ENCODE results near the gene TENM4.

The TENM4 gene

GRCh38 chr11:79025622-79026021 is 415.2 kb downstream of the TENM4 start:
- Histone ChIP-seq H3K4me3 (ENCODE audit: low read length in 2 of 2) (no peak overlapping the region), H3K27me3 (ENCODE audit: control insufficient read depth in 3 of 3, insufficient read depth in 3 of 3, low read depth in 1 of 3, low read length in 3 of 3) (no peaks in the 10 kb centered on the region), H2BK5ac (ENCODE audit: low read length) (no peak overlapping the region), H3K9ac (ENCODE audit: low read depth, low read length, poor library complexity) (no peak overlapping the region), H2BK15ac (ENCODE audit: low read length) (no peak overlapping the region), H3K79me1 (ENCODE audit: low read depth, low read length) (no peaks in the 10 kb centered on the region), H4K8ac (ENCODE audit: low read depth, low read length) (no peak overlapping the region), H2BK120ac (ENCODE audit: low read depth, low read length) (no peak overlapping the region), H3K9me3 (replicated peaks in 1 of 2; ENCODE audit: control insufficient read depth in 2 of 2, insufficient read depth in 1 of 2, low read depth in 1 of 2, low read length in 2 of 2) (no peaks in the 10 kb centered on the region), H3K18ac (ENCODE audit: low read length) (no peak overlapping the region), H3K4me1 (ENCODE audit: control insufficient read depth in 2 of 2, insufficient read depth in 1 of 2, low read depth in 1 of 2, low read length in 2 of 2) (peaks cover 0 to 21% of the 10 kb centered on the region in 2 donors), H2BK12ac (ENCODE audit: low read length) (no peak overlapping the region), H2AK5ac (ENCODE audit: low read depth, low read length) (no peak overlapping the region), H2AFZ (ENCODE audit: low read length) (no peak overlapping the region), H3K14ac (ENCODE audit: low read length) (no peak overlapping the region), H3K27ac (replicated peaks; ENCODE audit: low read length) (peak overlapping the region; percentile 69), H3K4me2 (ENCODE audit: insufficient read depth, low read length, poor library complexity, severe bottlenecking) (no peak overlapping the region), H3K23ac (ENCODE audit: low read depth, low read length, poor library complexity) (no peak overlapping the region), H3K4ac (ENCODE audit: low read length) (no peak overlapping the region), H3K36me3 (replicated peaks in 1 of 2; ENCODE audit: control insufficient read depth in 2 of 2, insufficient read depth in 2 of 2, low read length in 2 of 2) (no peaks in the 10 kb centered on the region), H4K91ac (ENCODE audit: low read depth, low read length, poor library complexity) (no peak overlapping the region)
- WGBS, 2 donors (ENCODE audit: extremely low coverage in 2 of 2, insufficient read length in 2 of 2, insufficient replicate concordance in 1 of 2), result no CpG with 5 or more reads among the region's 5 CpGs
- DNase-seq (ENCODE audit: low spot score), result peak; percentile 75

GRCh38 chr11:79025097-79025496 is 415.7 kb downstream of the TENM4 start:
- Histone ChIP-seq H2BK15ac (ENCODE audit: low read length) (no peak overlapping the region), H2BK120ac (ENCODE audit: low read depth, low read length) (no peak overlapping the region), H3K27me3 (ENCODE audit: control insufficient read depth in 3 of 3, insufficient read depth in 3 of 3, low read depth in 1 of 3, low read length in 3 of 3) (no peaks in the 10 kb centered on the region), H4K8ac (ENCODE audit: low read depth, low read length) (no peak overlapping the region), H2BK5ac (ENCODE audit: low read length) (no peak overlapping the region), H3K14ac (ENCODE audit: low read length) (no peak overlapping the region), H3K4me1 (ENCODE audit: control insufficient read depth in 2 of 2, insufficient read depth in 1 of 2, low read depth in 1 of 2, low read length in 2 of 2) (peaks cover 0 to 22% of the 10 kb centered on the region in 2 donors), H3K9ac (ENCODE audit: low read depth, low read length, poor library complexity) (no peak overlapping the region), H2AK5ac (ENCODE audit: low read depth, low read length) (no peak overlapping the region), H3K4me3 (ENCODE audit: low read length in 2 of 2) (no peak overlapping the region), H4K91ac (ENCODE audit: low read depth, low read length, poor library complexity) (no peak overlapping the region), H3K9me3 (replicated peaks in 1 of 2; ENCODE audit: control insufficient read depth in 2 of 2, insufficient read depth in 1 of 2, low read depth in 1 of 2, low read length in 2 of 2) (no peaks in the 10 kb centered on the region), H3K18ac (ENCODE audit: low read length) (no peak overlapping the region), H2BK12ac (ENCODE audit: low read length) (no peak overlapping the region), H2AFZ (ENCODE audit: low read length) (no peak overlapping the region), H3K79me1 (ENCODE audit: low read depth, low read length) (no peaks in the 10 kb centered on the region), H3K23ac (ENCODE audit: low read depth, low read length, poor library complexity) (no peak overlapping the region), H3K36me3 (replicated peaks in 1 of 2; ENCODE audit: control insufficient read depth in 2 of 2, insufficient read depth in 2 of 2, low read length in 2 of 2) (no peaks in the 10 kb centered on the region), H3K27ac (replicated peaks; ENCODE audit: low read length) (peak overlapping the region; percentile 9), H3K4ac (ENCODE audit: low read length) (no peak overlapping the region), H3K4me2 (ENCODE audit: insufficient read depth, low read length, poor library complexity, severe bottlenecking) (no peak overlapping the region)
- WGBS, 2 donors (ENCODE audit: extremely low coverage in 2 of 2, insufficient read length in 2 of 2, insufficient replicate concordance in 1 of 2), result no CpG with 5 or more reads among the region's 3 CpGs
- no peak for DNase-seq (ENCODE audit: low spot score)

GRCh38 chr11:79022265-79022664 is 418.6 kb downstream of the TENM4 start:
- no peak overlapping the region for H2BK12ac ChIP-seq (ENCODE audit: low read length)
- H4K8ac ChIP-seq (ENCODE audit: low read depth, low read length), result no peak overlapping the region
- H3K9ac ChIP-seq (ENCODE audit: low read depth, low read length, poor library complexity), result no peak overlapping the region
- H3K36me3 ChIP-seq (replicated peaks in 1 of 2; ENCODE audit: control insufficient read depth in 2 of 2, insufficient read depth in 2 of 2, low read length in 2 of 2), result no peaks in the 10 kb centered on the region
- H3K18ac ChIP-seq (ENCODE audit: low read length), result no peak overlapping the region
- H3K4me1 ChIP-seq (ENCODE audit: control insufficient read depth in 2 of 2, insufficient read depth in 1 of 2, low read depth in 1 of 2, low read length in 2 of 2), result peaks cover 0 to 24% of the 10 kb centered on the region in 2 donors
- H3K9me3 ChIP-seq (replicated peaks in 1 of 2; ENCODE audit: control insufficient read depth in 2 of 2, insufficient read depth in 1 of 2, low read depth in 1 of 2, low read length in 2 of 2), result no peaks in the 10 kb centered on the region
- no peak overlapping the region for H3K23ac ChIP-seq (ENCODE audit: low read depth, low read length, poor library complexity)
- H3K27me3 ChIP-seq (ENCODE audit: control insufficient read depth in 3 of 3, insufficient read depth in 3 of 3, low read depth in 1 of 3, low read length in 3 of 3), result no peaks in the 10 kb centered on the region
- no peak overlapping the region for H2AK5ac ChIP-seq (ENCODE audit: low read depth, low read length)
- H2BK5ac ChIP-seq (ENCODE audit: low read length), result no peak overlapping the region
- no peak overlapping the region for H2AFZ ChIP-seq (ENCODE audit: low read length)
- H3K4me2 ChIP-seq (ENCODE audit: insufficient read depth, low read length, poor library complexity, severe bottlenecking), result no peak overlapping the region
- DNase-seq (ENCODE audit: low spot score), result no peak
- no peak overlapping the region for H3K14ac ChIP-seq (ENCODE audit: low read length)
- no peak overlapping the region for H3K27ac ChIP-seq (replicated peaks; ENCODE audit: low read length)
- H2BK120ac ChIP-seq (ENCODE audit: low read depth, low read length), result no peak overlapping the region
- H4K91ac ChIP-seq (ENCODE audit: low read depth, low read length, poor library complexity), result no peak overlapping the region
- no CpG with 5 or more reads among the region's 5 CpGs for whole genome bisulfite sequencing, 2 donors (ENCODE audit: extremely low coverage in 2 of 2, insufficient read length in 2 of 2, insufficient replicate concordance in 1 of 2)
- no peaks in the 10 kb centered on the region for H3K79me1 ChIP-seq (ENCODE audit: low read depth, low read length)
- no peak overlapping the region for H2BK15ac ChIP-seq (ENCODE audit: low read length)
- H3K4ac ChIP-seq (ENCODE audit: low read length), result no peak overlapping the region
- no peak overlapping the region for H3K4me3 ChIP-seq (ENCODE audit: low read length in 2 of 2)

GRCh38 chr11:79021601-79022000 is 419.2 kb downstream of the TENM4 start:
- H2AFZ ChIP-seq (ENCODE audit: low read length), result no peak overlapping the region
- H3K18ac ChIP-seq (ENCODE audit: low read length), result no peak overlapping the region
- no peak overlapping the region for H2BK5ac ChIP-seq (ENCODE audit: low read length)

More at GRCh38 chr11:79021601-79022000, 419.2 kb downstream of the TENM4 start:
- Histone ChIP-seq H4K91ac (ENCODE audit: low read depth, low read length, poor library complexity) (no peak overlapping the region), H3K9me3 (replicated peaks in 1 of 2; ENCODE audit: control insufficient read depth in 2 of 2, insufficient read depth in 1 of 2, low read depth in 1 of 2, low read length in 2 of 2) (no peaks in the 10 kb centered on the region), H3K79me1 (ENCODE audit: low read depth, low read length) (no peaks in the 10 kb centered on the region), H3K23ac (ENCODE audit: low read depth, low read length, poor library complexity) (no peak overlapping the region), H3K14ac (ENCODE audit: low read length) (no peak overlapping the region), H2BK12ac (ENCODE audit: low read length) (no peak overlapping the region), H3K4ac (ENCODE audit: low read length) (no peak overlapping the region), H3K36me3 (replicated peaks in 1 of 2; ENCODE audit: control insufficient read depth in 2 of 2, insufficient read depth in 2 of 2, low read length in 2 of 2) (no peaks in the 10 kb centered on the region), H3K4me1 (ENCODE audit: control insufficient read depth in 2 of 2, insufficient read depth in 1 of 2, low read depth in 1 of 2, low read length in 2 of 2) (peaks cover 0 to 21% of the 10 kb centered on the region in 2 donors), H2BK15ac (ENCODE audit: low read length) (no peak overlapping the region), H3K9ac (ENCODE audit: low read depth, low read length, poor library complexity) (no peak overlapping the region), H2BK120ac (ENCODE audit: low read depth, low read length) (no peak overlapping the region), H3K27ac (replicated peaks; ENCODE audit: low read length) (no peak overlapping the region), H3K4me3 (ENCODE audit: low read length in 2 of 2) (no peak overlapping the region), H3K27me3 (ENCODE audit: control insufficient read depth in 3 of 3, insufficient read depth in 3 of 3, low read depth in 1 of 3, low read length in 3 of 3) (no peaks in the 10 kb centered on the region), H3K4me2 (ENCODE audit: insufficient read depth, low read length, poor library complexity, severe bottlenecking) (no peak overlapping the region), H4K8ac (ENCODE audit: low read depth, low read length) (no peak overlapping the region), H2AK5ac (ENCODE audit: low read depth, low read length) (no peak overlapping the region)
- WGBS, 2 donors (ENCODE audit: extremely low coverage in 2 of 2, insufficient read length in 2 of 2, insufficient replicate concordance in 1 of 2), result no CpG with 5 or more reads among the region's 1 CpG
- no peak for DNase-seq (ENCODE audit: low spot score)
